OCI-LY1 (cell line): ENCODE results near the gene ZNF576.

Experiments
- CTCF ChIP-seq: fragments of 200-600 bp; sonication (generic), shearing (Covaris generic); IDR thresholded peaks from 2 replicates; pipeline ENCODE4 v1.5.1; 2017; ENCODE audit warnings: mild to moderate bottlenecking, antibody characterized with exemption, low read length, moderate library complexity, mixed read lengths
- EZH2 ChIP-seq: fragments of 200-600 bp; sonication (generic), shearing (Covaris generic); IDR thresholded peaks from 2 replicates; pipeline ENCODE4 v1.8.0; 2017; ENCODE audit warnings: borderline replicate concordance, mixed run types, mild to moderate bottlenecking, antibody characterized with exemption, low read length, moderate library complexity, mixed read lengths

- TF ChIP-seq CTCF (no peak), EZH2 (no peak)
These were observed 6.7 kb upstream of the ZNF576 start for GRCh38 chr19:43589678-43590077.
